ENCODE measurements around the gene GRM4. TPM values are rescaled to one million over a fixed set of nuclear protein-coding genes. Genes with fewer than 3 reads are reported as not detected.

The GRM4 gene
- total and polyA plus RNA-seq, 10 of the 15 experiments (the other 5 are each of a cell fraction or from before 2014, with no cell fraction given): 0.01 to 0.31 (median 0.05) TPM; not detected in 2

GRCh38 chr6:34015586-34015985 is 130.3 kb downstream of the GRM4 start (continued):
- no peak for TF ChIP-seq BCL3 (IDR thresholded peaks at IDR 0.05; ENCODE audit: borderline replicate concordance, insufficient read depth, low read depth, low read length, poor library complexity, severe bottlenecking)
- TF ChIP-seq SRF (IDR thresholded peaks at IDR 0.05; ENCODE audit: low read depth in 2 of 2, low read length in 2 of 2): no peak
- no peak for TF ChIP-seq RAD21 (IDR thresholded peaks at IDR 0.05; ENCODE audit: insufficient read depth, low read depth, low read length)
- TF ChIP-seq SUZ12 (IDR thresholded peaks at IDR 0.05; ENCODE audit: unreplicated experiment): no peak
- TF ChIP-seq ZNF384 (IDR thresholded peaks at IDR 0.05; ENCODE audit: borderline replicate concordance, low read depth, low read length): no peak
- no peak for TF ChIP-seq CBFB (IDR thresholded peaks at IDR 0.05; ENCODE audit: low read depth)
- no peak for TF ChIP-seq FOXM1 (IDR thresholded peaks at IDR 0.05; ENCODE audit: low read depth, low read length)
- TF ChIP-seq KDM1A (IDR thresholded peaks at IDR 0.05; ENCODE audit: borderline replicate concordance): no peak
- TF ChIP-seq SPI1 (IDR thresholded peaks at IDR 0.05; ENCODE audit: borderline replicate concordance, insufficient read depth, low read depth, low read length): no peak
- no peak for TF ChIP-seq BHLHE40 (IDR thresholded peaks at IDR 0.05; ENCODE audit: borderline replicate concordance in 1 of 2, low read depth in 2 of 2, low read length in 1 of 2)
- no peak for TF ChIP-seq ZBTB40 (IDR thresholded peaks at IDR 0.05; ENCODE audit: borderline replicate concordance)
- no peak for TF ChIP-seq NBN (IDR thresholded peaks at IDR 0.05)

Data from GM12878 (cell line).